Medulla oblongata (tissue), 1 donor: ENCODE results near the gene ESYT3.
A peak's percentile ranks its signal among the peaks of the same experiment; 100 is the strongest.
"Not testable (repeated sequence)": the region's sequence is repeated elsewhere in the genome, so short reads cannot be mapped to it uniquely, and the experiment has no call there.

Experiments
- DNase-seq: peaks from one replicate; pipeline ENCODE4 v3.0.0-alpha.2; 2015; ENCODE audit errors: extremely low spot score

The ESYT3 gene

DNA sequence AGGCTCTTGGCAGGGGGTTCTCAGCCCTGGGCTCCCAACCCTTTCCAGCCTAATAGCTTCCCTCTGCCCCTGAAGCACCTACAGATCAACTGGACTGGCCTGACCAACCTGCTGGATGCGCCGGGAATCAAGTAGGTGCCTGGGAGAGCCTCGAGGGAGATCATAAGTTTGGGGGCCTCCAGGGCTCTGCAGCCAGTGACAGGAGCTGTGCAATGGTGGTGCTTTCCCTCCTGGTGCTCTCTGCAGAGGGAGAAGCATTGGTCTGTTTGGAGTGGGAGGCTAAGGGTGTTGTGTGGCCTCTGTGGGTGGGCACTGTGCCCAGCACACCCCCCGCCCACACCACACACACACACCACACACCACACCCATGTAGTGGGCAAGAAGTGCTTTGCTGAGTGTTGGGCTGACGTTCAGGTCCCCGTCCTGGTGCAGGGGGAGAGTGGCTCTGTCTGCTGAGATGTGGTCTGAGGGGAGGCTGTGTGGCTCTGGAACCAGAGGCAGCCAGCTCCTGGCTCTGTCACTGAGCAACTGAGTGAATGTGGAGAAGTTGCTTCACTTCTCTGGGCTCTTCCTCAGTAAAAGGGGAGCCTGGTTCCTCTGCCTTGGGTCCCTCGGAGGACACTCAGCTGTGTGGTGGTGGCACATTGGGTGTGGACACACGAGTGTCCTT is 26.3 kb downstream of the ESYT3 start:
- no peak for DNase-seq

DNA sequence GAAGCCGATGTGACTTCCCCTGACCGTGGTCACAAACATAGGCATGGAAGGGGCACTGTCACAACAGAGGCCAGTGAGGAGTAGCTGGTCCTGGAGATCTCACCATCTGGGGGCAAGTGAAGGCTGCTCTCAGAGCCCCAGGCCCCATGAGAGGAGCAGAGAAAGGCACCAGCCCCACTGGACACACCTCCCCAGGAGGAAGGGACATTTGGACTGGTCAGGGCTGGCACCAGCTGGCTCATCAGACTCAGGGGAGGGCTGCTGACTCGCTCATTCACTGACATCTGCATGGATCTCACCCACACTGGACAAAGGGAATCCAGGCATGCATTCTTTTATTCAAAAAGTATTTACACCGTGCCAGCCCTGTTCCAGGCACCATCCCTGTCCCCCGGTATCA is 26.8 kb downstream of the ESYT3 start:
- DNase-seq, result no peak

DNA sequence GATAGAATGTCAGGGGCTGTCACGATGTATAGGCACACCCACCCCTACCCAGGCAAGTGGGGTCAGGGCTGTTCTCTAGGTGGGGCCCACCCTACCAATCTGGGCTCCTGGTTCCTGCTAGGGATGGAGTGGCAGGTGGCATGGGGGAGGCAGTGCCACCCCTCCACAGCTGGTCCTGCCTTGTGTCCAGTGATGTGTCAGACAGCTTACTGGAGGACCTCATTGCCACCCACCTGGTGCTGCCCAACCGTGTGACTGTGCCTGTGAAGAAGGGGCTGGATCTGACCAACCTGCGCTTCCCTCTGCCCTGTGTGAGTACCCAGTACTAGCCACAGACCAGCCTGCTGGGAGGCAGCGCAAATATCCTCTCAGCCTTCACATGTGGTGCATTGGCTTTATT is 27.5 kb downstream of the ESYT3 start:
- DNase-seq, result no peak

DNA sequence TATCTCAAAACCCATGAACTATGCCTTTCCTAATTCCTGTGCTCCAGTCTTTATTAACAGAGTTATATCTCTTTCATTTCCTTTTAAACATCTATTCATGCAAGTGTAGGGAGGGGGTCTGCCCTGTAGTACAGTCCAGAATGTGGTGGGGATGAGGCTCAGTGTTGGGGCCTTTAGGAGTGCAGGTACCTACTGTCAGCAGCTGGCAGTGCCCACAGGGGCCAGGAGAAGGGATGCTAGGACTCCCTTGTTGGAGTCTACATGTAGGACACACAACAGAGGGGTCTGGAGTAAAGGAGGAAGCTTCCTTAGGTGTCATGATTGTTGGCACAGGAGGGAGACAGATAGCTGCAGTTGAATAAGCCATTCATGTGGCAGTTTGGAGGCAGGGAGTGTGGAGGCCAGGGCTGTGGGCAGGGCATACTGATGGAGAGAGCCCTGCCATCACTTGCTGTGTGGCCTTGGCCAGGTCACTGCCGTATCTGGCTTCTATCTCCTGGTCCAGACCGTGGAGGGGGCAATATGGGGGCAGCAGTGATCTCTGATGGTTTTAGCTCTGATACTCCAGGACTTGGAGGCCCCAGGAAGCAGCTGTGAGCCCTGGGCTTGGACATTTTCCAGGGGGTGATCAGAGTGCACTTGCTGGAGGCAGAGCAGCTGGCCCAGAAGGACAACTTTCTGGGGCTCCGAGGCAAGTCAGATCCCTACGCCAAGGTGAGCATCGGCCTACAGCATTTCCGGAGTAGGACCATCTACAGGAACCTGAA is 29.5 kb downstream of the ESYT3 start:
- no peak for DNase-seq

DNA sequence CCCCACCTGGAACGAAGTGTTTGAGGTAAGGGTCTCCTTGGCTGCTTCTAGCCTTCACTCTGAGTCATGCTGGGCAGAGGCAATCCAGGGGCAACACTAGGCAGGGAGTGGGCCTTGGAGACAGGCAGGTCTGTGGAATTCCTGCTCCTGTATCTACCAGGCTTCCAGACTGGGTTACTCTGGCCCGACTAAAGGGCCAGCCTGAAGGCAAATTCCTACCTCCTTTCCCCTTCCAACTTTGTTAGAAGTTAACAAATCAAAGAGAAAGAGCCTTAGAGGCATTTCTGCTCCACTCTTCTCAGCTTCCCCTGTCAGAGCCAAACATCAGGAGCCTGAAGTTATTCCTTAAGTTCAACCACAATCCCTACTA is 30.1 kb downstream of the ESYT3 start:
- DNase-seq, result no peak

DNA sequence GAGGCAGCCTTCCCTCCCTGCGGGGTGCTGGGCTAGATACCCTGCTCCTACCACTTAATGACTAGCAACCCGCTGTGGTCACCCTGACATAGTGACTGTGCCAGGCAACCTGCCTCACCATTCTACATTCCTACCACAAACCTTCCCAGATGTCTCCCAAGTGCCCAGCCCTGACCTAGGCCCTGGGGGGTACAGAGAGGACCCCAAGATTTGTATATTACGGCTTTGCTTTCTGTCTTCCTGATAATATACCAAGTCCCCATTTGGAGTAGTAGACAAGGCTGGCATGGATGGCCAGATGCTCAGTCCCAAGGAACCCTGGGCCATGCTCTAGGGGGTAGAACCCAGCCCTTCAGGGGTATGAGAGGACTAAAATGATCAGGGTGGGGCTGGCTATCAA is 31.0 kb downstream of the ESYT3 start:
- no peak for DNase-seq

DNA sequence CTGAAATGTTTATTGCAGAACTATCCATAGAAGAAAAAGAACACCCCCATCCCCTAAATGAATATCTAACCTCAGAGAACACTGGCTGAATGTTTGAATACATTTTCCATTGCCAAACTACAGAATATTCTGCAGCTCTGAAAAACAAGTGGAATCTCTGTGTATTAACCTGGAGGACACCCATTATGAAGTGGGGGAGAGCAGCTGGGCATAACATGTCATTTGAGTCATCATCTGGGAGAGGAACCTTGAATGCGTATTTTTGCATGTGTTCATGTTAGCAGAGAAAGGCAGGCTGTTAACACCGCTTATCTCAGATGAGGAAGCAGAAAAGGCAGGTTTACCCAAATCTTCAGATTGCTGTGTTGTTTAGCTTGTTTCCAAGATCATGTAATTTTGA is 31.5 kb downstream of the ESYT3 start:
- DNase-seq, result no peak

DNA sequence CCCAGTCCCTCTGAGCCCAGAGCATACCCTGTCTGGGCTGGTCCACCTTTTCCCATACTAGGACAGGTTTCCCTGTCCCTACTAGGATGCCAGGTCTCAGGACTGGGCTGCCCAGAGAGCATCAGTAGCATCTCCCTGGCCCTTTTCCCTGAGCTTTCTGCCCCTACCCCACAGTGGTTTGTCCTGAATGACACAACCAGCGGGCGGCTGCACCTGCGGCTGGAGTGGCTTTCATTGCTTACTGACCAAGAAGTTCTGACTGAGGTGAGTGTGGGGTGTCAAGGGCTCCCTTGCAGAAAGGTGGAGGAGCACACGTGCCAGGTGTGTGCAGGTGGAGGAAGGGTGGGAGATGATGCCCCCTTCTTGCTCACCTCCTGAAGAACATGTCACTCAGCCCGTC is 33.5 kb downstream of the ESYT3 start:
- no peak for DNase-seq

DNA sequence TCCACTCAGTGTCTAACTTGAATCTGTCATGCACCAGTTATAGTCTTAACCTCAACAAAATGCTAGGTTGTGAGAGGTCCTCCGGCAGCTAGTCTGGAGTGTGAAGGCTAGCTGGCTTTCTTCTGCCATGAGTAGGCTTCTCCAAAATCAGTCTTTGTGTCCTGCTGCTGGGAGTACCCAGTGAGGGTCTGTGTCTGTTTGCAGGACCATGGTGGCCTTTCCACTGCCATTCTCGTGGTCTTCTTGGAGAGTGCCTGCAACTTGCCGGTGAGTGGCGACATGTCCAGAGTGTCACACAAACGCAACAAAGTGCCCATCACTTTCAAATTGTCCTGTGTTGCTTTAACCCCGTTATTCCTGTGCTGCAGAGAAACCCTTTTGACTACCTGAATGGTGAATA is 34.0 kb downstream of the ESYT3 start:
- no peak for DNase-seq

DNA sequence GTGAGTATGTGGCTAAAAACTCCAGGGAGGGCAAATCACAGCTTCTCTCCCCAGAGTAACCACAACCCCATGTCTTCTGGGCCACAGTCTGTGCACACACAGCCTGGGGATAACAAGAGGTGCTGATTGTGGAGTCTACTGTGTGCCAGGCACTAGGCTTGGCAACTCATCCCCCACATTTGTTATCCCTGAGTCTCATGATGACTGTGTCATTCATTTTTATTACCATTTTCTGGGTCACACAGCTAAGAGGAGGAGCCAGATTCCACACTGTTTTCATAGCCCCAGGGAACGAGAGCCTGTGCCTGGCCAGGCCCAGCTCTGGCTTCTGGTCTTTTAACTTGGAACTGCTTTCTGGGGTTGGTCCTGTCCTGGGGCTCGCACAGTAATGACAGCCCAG is 34.5 kb downstream of the ESYT3 start:
- no peak for DNase-seq

DNA sequence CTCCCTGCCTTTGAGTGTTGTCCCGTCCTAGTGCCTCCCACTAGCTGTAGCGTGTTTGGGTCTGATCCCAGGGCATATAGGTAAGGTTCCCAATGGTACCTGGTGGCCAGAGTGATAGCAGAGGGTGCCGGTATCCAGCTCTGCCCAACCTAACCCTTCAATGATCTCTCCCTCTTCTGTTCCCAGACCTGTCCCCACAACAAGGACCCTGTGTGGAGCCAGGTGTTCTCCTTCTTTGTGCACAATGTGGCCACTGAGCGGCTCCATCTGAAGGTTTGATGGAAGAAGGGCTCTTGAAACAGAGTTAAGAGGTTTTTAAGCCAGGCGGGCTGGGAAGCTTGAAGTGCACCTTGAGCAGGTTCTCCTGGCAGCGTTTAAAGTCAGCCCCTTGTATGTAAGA is 35.5 kb downstream of the ESYT3 start:
- no peak for DNase-seq

DNA sequence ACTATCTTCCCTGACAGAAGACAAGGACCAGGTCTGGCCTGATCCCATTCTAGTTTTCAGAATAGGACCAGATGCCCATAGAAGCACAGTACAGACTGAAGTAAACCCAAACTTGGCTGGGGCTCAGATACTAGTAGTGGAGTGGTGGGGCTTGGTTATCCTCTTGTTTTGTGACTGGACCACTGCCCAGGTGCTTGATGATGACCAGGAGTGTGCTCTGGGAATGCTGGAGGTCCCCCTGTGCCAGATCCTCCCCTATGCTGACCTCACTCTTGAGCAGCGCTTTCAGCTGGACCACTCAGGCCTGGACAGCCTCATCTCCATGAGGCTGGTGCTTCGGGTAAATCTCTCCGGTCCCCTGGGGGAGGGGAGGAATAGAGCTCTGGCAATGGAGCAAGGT is 36.3 kb downstream of the ESYT3 start:
- no peak for DNase-seq

DNA sequence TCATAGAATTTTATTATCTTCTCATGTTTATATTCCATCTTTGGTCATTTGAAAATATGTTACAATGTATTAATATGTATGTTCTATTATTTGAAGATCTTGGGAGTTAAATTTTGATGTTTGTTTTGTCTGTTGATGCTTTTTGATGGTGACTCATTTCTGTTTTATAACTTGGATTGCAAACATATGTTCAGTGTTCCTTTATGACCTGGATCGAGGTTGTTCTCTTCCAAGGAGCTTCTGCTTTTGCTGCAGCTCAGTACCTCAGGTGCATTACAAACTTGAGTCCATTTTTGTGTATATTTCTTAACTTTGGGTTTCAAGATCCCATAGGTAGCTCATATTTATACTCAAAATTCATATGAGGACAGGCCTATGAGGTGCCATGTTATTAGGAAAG is 37.1 kb downstream of the ESYT3 start:
- DNase-seq, result no peak

DNA sequence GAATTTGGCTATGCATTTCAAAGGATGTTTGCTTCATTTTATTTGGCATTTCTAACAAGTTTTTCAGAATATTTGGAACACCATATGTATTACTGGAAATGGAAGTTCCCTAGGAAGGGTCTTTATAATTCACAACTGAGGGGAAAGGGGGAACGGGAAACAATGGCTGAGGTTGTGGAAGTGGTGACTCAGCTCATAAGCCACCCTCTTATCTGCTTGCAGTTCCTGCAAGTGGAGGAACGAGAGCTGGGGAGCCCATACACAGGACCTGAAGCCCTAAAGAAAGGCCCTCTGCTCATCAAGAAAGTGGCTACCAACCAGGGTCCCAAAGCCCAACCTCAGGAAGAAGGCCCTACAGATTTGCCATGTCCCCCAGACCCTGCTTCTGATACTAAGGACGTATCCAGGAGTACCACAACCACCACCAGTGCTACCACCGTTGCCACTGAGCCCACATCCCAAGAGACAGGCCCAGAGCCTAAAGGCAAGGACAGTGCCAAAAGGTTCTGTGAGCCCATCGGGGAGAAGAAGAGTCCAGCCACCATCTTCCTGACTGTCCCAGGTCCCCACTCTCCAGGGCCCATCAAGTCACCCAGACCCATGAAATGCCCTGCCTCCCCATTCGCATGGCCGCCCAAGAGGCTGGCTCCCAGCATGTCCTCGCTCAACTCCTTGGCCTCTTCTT is 37.9 kb downstream of the ESYT3 start:
- DNase-seq, result no peak

DNA sequence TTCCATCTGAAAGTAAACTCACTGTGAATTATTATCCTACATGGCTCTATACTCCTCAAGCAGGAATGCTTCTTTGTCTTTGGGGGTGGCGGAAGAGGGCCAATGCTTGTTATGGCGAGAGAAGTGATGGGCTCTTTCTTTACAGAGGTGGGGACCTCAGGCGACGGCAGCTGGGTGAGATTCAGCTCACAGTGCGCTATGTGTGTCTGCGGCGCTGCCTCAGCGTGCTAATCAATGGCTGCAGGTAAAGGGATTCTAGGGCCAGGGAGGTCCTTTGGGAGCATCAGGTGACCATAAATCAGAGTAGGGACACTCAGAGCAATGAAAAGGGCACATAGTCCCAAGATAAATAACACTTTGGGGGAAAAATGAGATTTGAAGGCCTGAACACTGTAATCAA is 39.0 kb downstream of the ESYT3 start:
- DNase-seq, result no peak

DNA sequence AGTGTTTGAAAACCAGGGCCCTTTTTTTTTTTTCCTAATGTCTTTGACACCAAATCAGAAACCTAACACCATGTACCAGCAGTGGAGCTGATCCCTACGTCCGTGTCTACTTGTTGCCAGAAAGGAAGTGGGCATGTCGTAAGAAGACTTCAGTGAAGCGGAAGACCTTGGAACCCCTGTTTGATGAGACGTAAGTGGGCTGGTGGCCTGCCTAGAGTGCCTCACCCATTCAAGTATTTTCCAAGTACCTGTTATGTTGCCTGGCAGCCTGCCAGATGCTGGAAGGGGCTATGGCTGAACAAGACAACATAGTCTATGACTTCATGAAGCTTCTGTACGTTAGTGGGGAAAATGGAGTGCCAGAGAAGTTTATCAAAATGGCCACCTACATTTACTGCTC is 39.7 kb downstream of the ESYT3 start:
- no peak for DNase-seq

DNA sequence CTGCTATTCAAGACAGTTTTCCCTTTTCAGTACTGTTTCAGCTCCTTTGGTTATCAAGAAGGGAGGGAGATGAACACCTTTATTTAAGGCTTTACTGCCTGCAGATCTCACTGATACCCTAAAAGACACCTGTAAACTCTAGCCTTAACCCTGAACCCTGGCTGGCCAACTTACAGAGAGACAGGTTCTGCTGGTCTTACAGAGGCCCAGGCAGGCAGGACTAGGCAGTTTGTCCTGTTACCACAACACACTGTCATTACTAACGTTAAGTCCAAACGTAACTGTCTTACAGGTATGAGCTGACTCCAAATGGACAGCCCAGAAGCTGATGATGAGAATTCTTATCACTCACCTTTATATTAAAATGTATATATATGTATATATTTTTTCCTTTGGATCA is 42.1 kb downstream of the ESYT3 start:
- no peak for DNase-seq

DNA sequence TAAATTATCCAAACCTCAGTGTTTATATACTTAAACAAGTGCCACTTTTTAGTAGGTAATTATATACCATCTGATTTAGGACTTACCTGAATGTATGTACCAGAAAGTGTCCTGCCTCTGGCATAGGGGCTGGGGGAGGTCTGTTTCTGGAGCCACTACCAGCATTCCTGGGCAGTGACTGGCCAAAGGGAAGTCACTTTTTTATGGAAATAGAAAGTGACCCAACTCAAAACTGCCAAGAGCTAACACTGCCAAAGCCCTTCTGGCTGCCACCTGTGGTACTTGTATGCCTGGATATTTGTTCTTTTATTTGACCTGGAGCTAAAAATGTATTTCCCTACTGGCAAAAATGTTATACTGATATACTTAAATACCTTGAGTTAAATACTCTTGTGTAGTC is 42.7 kb downstream of the ESYT3 start:
- no peak for DNase-seq

DNA sequence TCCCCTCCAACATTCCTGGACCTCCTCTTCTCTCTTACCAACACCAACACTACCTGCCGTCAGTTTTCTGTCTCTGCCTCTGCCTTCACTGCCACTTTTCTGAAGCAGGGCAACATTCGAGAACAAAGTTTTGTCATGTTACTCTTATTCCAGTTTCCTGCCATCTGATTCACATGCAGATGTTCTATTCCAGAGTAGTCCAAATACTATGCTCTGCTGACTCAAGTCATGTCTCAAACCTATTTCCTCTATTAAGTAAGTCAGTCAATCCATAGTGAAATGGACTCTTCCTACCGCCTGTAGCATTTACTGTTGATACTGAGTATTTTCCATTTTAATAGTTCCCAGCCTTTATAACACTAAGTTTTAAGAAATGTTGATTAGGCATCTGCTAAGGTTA is 43.4 kb downstream of the ESYT3 start:
- DNase-seq, result no peak

DNA sequence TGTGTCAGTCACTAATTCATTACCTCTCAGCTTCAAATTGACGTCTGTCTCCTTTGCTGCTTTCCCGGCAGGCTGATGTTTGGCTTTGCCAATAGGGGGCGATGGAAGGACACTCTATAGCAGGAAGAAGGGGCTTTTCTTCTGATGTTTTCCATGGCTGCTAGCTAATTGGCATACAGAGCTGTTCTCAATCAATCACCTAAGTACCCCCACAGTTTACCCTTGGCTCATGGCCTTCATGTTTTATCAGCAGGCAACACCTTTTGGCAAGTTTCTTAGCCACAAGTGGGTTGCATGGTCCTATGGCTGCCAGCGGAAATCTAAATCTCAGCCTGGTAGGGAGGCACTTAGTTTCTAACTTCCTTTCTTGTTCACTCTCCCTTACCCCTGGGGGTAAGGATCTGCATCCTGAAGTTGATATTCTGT is 45.0 kb downstream of the ESYT3 start:
- DNase-seq, result peak; percentile 28

DNA sequence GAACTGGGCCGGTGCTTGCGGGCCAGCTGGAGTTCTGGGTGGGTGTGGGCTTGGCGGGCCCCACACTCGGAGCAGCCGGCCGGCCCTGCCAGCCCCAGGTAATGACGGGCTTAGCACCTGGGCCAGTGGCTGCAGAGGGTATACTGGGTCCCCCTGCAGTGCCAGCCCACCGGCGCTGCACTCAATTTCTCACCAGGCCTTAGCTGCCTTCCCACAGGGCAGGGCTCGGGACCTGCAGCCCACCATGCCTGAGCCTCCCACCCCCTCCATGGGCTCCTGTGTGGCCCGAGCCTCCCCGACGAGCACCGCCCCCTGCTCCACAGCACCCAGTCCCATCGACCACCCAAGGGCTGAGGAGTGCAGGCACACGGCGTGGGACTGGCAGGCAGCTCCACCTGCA is 50.3 kb downstream of the ESYT3 start:
- DNase-seq, result not testable (repeated sequence)

DNA sequence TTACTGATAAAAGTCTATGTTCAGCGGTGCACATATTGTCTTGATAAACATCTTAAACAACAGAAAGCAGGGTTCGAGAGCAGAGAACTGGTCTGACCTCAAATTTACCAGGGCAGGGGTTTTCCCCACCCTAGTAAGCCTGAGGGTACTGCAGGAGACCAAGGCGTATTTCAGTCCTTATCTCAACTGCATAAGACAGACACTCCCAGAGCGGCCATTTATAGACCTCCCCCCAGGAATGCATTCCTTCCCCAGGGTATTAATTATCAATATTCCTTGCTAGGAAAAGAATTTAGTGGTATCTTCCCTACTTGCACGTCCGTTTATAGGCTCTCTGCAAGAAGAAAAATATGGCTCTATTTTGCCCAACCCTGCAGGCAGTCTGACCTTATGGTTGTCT is 52.2 kb downstream of the ESYT3 start:
- DNase-seq, result not testable (repeated sequence)

DNA sequence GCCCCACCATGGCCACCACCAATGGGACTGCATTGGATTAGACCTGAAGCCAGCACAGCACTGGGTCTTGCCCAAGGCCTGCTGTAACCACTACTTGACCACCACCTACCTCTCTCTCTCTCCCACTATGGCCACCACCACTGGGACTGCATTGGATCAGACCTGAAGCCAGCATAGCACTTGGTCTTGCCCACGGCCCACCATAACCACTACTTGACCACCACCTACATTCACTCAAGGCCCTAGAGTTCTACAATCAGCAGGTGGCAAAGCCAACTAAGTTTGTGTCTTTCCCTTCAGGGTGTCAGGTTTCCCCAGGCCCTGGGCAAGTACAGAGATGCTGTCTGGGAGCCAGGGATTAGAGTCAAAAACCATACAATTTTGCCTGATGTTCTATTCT is 57.6 kb downstream of the ESYT3 start:
- DNase-seq, result no peak
